IPS DF 4.7 (cell line): Measurements from ENCODE around the gene CLIC5.

ENCODE experiments used
- DNase-seq: peaks from one replicate; pipeline ENCODE4 v3.0.0-alpha.2; 2013; ENCODE audit warnings: low spot score; ENCODE audit errors: extremely low read depth

The CLIC5 gene

GRCh38 chr6:45844986-45845385 is 170.7 kb downstream of the CLIC5 start:
- DNase-seq: no peak

- DNase-seq: no peak
Measured at GRCh38 chr6:45843848-45844521, 171.7 kb downstream of the CLIC5 start.

GRCh38 chr6:45841062-45841461 is 174.6 kb downstream of the CLIC5 start:
- no peak for DNase-seq

- DNase-seq: no peak
Measured at GRCh38 chr6:45838996-45839395, 176.7 kb downstream of the CLIC5 start.

- no peak for DNase-seq
Measured at GRCh38 chr6:45838451-45838850, 177.2 kb downstream of the CLIC5 start.

GRCh38 chr6:45837541-45838200 is 178.0 kb downstream of the CLIC5 start:
- DNase-seq: no peak

GRCh38 chr6:45836984-45837383 is 178.7 kb downstream of the CLIC5 start:
- DNase-seq: no peak

GRCh38 chr6:45836438-45836824 is 179.2 kb downstream of the CLIC5 start:
- DNase-seq: no peak

- no peak for DNase-seq
Measured at GRCh38 chr6:45835721-45836437, 179.8 kb downstream of the CLIC5 start.

- no peak for DNase-seq
Measured at GRCh38 chr6:45832063-45832462, 183.6 kb downstream of the CLIC5 start.
